Calu3 (cell line): ENCODE data around the gene ISLR. TPM values are rescaled to one million over a fixed set of nuclear protein-coding genes. Genes with fewer than 3 reads are reported as not detected.
A peak's percentile ranks its signal among the peaks of the same experiment; 100 is the strongest.

Experiments
- BruUV-seq: library from RNA; stranded (reverse); fragments of 400-500 nt; replicated peaks from 2 replicates; lab custom pipeline; 2021; lab: Mats Ljungman, UMichigan
- CTCF ChIA-PET: fragments of 300-600 bp; sonication (Branson Sonifier 250); formaldehyde crosslinking; loops from one replicate; lab custom pipeline; 2022; ENCODE audit warnings: antibody characterized with exemption; lab: Charles Lee
- DNase-seq: peaks from one replicate; pipeline ENCODE4 v3.0.0; 2022
- H3K27ac Mint-ChIP-seq: one replicate; pipeline ENCODE4 v1.8.0; 2022; ENCODE audit warnings: mixed read lengths; ENCODE audit not compliant: unreplicated experiment
- H3K27me3 Mint-ChIP-seq: one replicate; pipeline ENCODE4 v1.8.0; 2022; ENCODE audit warnings: mixed read lengths; ENCODE audit not compliant: unreplicated experiment
- H3K36me3 Mint-ChIP-seq: one replicate; pipeline ENCODE4 v1.8.0; 2022; ENCODE audit warnings: mild to moderate bottlenecking, moderate library complexity, mixed read lengths; ENCODE audit not compliant: insufficient read depth, unreplicated experiment
- H3K4me1 Mint-ChIP-seq: one replicate; pipeline ENCODE4 v1.8.0; 2022; ENCODE audit warnings: mild to moderate bottlenecking, low read depth, mixed read lengths; ENCODE audit not compliant: unreplicated experiment
- H3K4me3 Mint-ChIP-seq: one replicate; pipeline ENCODE4 v1.8.0; 2022; ENCODE audit warnings: mild to moderate bottlenecking, low read depth, moderate library complexity, mixed read lengths; ENCODE audit not compliant: unreplicated experiment
- H3K9me3 Mint-ChIP-seq: one replicate; pipeline ENCODE4 v1.8.0; 2022; ENCODE audit warnings: low read depth, mixed read lengths; ENCODE audit not compliant: unreplicated experiment
- intact Hi-C: fragments of 100-400 bp; cut with micrococcal nuclease; formaldehyde crosslinking; loops from one replicate; pipeline ENCODE4 v1.10.0; 2022; ENCODE audit not compliant: unreplicated experiment
- total RNA-seq: library from RNA; stranded (reverse); gene quantifications from 2 replicates; pipeline ENCODE4 v1.2.3, GENCODE V29; 2022
- TF ChIP-seq, protein P1 (sequence below): fragments of 200-600 bp; IDR thresholded peaks from one replicate; pipeline ENCODE4 v1.8.0; 2022; ENCODE audit warnings: antibody characterized with exemption; ENCODE audit not compliant: unreplicated experiment

The ISLR gene
- total RNA-seq, 1 experiment from 2014 or later, result not detected

DNA sequence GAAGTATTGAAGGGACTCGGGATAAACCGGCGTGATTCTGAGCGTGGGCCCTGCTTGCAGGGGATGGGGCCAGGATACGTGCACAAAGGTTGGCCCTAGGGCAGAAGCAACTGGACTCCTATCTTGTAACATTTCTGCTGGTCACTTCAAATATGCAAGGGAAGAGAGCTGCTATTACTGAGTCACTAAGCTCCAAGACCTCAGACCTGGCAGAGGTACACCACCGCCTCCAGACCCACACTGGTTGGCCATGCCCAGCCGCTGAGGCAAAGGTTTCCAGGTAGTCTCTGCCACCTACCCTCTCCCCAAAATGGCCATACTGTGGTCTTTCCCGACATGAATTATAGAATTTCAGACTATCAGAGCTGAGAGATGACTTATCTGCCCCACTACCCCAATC lies 42.4 kb downstream of the ISLR start:
- TF ChIP-seq, protein P1, sequence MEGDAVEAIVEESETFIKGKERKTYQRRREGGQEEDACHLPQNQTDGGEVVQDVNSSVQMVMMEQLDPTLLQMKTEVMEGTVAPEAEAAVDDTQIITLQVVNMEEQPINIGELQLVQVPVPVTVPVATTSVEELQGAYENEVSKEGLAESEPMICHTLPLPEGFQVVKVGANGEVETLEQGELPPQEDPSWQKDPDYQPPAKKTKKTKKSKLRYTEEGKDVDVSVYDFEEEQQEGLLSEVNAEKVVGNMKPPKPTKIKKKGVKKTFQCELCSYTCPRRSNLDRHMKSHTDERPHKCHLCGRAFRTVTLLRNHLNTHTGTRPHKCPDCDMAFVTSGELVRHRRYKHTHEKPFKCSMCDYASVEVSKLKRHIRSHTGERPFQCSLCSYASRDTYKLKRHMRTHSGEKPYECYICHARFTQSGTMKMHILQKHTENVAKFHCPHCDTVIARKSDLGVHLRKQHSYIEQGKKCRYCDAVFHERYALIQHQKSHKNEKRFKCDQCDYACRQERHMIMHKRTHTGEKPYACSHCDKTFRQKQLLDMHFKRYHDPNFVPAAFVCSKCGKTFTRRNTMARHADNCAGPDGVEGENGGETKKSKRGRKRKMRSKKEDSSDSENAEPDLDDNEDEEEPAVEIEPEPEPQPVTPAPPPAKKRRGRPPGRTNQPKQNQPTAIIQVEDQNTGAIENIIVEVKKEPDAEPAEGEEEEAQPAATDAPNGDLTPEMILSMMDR, result no peak
- Mint-ChIP-seq H3K27me3 (peaks cover 46% of the 10 kb centered on the region), H3K9me3 (no peaks in the 10 kb centered on the region), H3K27ac (no peak overlapping the region), H3K36me3 (peaks cover 5% of the 10 kb centered on the region), H3K4me3 (no peak overlapping the region), H3K4me1 (peaks cover 44% of the 10 kb centered on the region)
- intact Hi-C loops, result no loop called here
- no TSS peak for BruUV-seq
- CTCF ChIA-PET, result interaction anchor here (0.6 to 1.2 kb wide), 5 partner anchors 9 to 78 kb away, joined by 3 to 5 read pairs (median 3); no protein-coding TSS in a partner anchor
- no peak for DNase-seq

DNA sequence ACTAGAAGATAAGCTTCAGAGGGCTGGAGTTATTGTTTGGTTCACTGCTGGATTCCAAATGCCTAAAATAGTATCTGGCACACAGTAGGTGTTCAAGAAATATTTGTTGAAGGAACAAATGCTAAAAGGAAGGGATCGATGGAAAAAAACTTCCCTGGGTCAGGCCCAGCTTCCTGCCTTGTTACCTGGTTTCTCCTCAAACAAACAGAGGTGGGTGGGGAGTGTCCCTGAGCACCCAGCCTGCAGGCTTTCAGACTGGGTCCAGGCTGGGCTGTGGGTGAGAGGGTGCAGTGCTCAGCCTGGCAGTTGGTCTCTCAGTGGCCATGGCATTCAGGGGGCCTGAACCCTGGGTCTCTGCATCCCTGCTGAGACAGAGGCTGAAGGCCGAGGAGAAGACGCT lies 43.4 kb downstream of the ISLR start:
- peaks cover 44% of the 10 kb centered on the region for H3K4me1 Mint-ChIP-seq

DNA sequence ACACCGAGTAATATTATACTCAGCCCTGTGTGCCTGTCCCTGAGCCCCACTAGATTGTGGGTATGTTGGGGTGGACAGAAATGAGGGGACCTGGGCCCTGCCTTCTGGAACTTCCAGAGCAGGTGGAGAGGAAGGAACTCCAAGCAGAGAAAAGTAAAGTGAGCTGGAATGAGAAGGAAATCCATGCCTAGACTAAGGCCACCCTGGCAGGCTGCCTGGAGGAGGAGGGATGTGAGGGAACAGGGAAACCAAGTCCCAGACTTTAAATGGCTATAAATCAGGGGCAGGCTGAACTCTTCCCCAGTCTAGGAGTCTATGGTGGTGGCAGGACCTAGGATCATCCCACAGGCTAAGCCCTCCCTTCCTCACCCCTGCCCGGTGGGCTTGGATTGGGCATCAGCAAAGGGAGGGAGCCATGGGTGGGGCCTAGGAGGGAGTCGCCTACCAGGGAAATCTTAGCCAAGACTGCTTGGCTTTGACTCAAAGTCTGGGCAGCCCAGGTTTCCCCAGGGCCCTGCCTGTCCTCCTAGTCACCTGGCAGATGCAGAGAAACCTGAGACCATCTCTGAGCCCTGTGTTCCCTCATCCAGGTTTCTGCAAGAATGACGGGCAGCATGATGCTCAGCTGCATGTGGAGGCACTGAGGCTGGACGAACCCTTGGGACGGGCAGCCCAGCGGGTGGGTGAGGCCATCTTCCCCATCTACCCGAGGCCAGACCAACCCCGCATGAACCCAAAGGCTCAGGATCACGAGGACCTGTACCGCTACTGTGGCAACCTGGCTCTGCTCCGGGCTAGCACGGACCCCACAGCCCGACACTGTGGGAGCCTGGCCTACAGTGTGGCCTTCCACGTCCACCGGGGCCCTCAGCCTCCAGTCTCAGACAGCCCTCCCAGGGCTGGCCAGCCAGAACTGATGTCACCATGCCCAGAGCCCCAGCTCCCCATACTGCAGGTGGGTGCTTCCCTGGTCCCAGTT lies 44.7 kb downstream of the ISLR start:
- Mint-ChIP-seq H3K36me3 (peaks cover 5% of the 10 kb centered on the region), H3K27me3 (peaks cover 33% of the 10 kb centered on the region), H3K9me3 (no peaks in the 10 kb centered on the region), H3K27ac (no peak overlapping the region), H3K4me3 (no peak overlapping the region), H3K4me1 (peaks cover 44% of the 10 kb centered on the region)
- CTCF ChIA-PET, result no interaction called here
- TF ChIP-seq, protein P1, result no peak
- intact Hi-C loops, result no loop called here
- no peak for DNase-seq
- no TSS peak for BruUV-seq

More for the DNA sequence above, 43.4 kb downstream of the ISLR start:
- Mint-ChIP-seq H3K9me3 (no peaks in the 10 kb centered on the region), H3K4me3 (no peak overlapping the region), H3K36me3 (peaks cover 5% of the 10 kb centered on the region), H3K27me3 (peaks cover 37% of the 10 kb centered on the region), H3K27ac (no peak overlapping the region)
- TF ChIP-seq, protein P1, result no peak
- peak; percentile 67 for DNase-seq
- CTCF ChIA-PET, result interaction anchor here (0.8 to 1.3 kb wide), 2 partner anchors 14 to 79 kb away, joined by 3 read pairs; partner anchors contain the start of gene STRA6
- no TSS peak for BruUV-seq
- intact Hi-C loops, result no loop called here

DNA sequence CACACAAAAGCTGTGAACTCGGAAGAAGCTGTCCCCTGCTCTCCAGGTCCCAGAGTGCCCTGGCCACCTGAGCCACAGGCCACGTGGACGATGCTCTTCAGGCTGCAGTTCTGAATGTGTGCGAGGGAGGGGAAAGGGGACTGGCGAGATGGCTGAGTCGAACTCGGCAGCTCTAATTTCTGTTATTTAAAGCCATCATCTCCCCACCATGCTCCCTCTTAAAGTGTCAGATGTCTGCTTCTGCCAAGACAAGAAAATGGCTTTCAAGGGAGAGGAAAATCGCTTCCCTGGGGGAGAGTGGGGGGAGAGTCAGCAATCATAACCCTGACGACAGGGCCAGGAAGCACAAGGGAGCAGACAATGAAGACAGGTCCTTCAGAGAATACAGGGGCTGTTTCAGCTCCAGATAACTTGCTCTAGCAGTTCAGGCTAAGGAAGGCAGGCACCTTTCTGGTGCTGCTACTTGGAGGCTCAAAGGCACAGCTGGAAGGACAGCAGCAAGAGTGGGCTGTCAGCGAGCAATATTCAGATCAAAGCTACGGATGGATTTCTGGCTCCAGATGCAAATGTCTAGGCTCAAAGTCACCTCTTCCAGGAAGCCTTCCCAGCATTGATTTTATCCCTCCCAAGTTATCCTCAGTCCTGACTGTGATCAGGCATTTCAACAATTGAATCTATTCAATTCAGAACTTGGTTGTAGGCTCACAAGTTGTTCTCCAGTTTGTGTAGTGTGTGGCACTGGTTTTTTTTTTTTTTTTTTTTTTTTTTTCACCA lies 47.2 kb downstream of the ISLR start:
- peaks cover 9% of the 10 kb centered on the region for H3K36me3 Mint-ChIP-seq
- CTCF ChIA-PET, result interaction anchor here (1.0 to 2.0 kb wide), 2 partner anchors 10 to 15 kb away, joined by 3 to 7 read pairs; partner anchors contain the start of gene CCDC33
- no peak overlapping the region for H3K27ac Mint-ChIP-seq
- DNase-seq, result no peak
- H3K9me3 Mint-ChIP-seq, result no peaks in the 10 kb centered on the region
- H3K4me1 Mint-ChIP-seq, result peaks cover 49% of the 10 kb centered on the region
- no TSS peak for BruUV-seq
- peaks cover 21% of the 10 kb centered on the region for H3K27me3 Mint-ChIP-seq
- no peak overlapping the region for H3K4me3 Mint-ChIP-seq
- TF ChIP-seq, protein P1, result no peak
- intact Hi-C loops, result no loop called here
